ENCODE data around the gene TLL1.

DNA sequence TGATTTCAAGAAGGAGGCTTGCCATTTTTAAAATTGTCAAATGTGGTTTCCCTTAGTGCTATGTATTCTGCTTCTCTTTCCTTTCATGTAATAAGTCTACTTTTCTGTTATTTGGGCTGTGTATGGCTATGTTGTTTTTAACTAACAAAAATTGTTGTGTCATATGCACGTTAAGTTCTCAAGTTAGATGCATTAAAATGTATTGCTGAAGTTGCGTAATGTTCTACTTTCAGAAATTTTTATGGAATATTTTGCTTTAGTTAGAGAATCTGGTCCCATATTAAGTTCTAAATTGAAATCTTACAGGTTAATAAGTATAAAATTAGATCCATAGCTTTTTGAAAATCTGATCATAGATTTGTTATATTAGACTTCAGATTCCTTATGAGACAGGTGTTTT lies 133.2 kb downstream of the TLL1 start:
- no peak for TF ChIP-seq FOXK2 (IDR thresholded peaks at IDR 0.05)
- no peak for TF ChIP-seq BHLHE40 (IDR thresholded peaks at IDR 0.05; ENCODE audit: borderline replicate concordance)
- no peak for TF ChIP-seq SP1 (IDR thresholded peaks at IDR 0.05)
